PC-9 (cell line): ENCODE data around the gene AMOTL1.

Experiments used
- EZH2 ChIP-seq: fragments of 200-600 bp; sonication (generic); IDR thresholded peaks from 2 replicates; pipeline ENCODE4 v1.8.0; 2017; ENCODE audit warnings: antibody characterized with exemption, low read depth
- TF ChIP-seq, protein P1 (sequence below): fragments of 200-600 bp; sonication (generic); conservative IDR thresholded peaks from 2 replicates; pipeline ENCODE4 v1.6.1; 2017; ENCODE audit warnings: mixed run types, antibody characterized with exemption, mild to moderate bottlenecking, moderate library complexity

DNA sequence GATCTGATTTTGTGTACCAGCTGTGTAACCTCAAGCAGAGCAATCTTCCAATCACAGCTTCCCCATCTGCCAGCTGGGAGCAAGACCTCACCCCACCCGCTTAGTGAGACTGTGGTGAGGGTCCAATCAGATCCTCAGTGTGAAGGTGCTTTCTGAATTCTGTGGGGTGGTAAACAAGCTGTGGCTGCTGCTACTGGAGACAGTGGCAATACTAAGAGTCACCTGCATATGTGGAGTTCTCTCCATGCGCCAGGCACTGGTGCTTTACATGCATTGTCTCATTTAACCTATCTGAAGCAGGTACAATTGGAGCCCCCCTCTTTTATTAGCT is 154.8 kb downstream of the AMOTL1 start:
- TF ChIP-seq EZH2 = no peak
- TF ChIP-seq, protein P1, sequence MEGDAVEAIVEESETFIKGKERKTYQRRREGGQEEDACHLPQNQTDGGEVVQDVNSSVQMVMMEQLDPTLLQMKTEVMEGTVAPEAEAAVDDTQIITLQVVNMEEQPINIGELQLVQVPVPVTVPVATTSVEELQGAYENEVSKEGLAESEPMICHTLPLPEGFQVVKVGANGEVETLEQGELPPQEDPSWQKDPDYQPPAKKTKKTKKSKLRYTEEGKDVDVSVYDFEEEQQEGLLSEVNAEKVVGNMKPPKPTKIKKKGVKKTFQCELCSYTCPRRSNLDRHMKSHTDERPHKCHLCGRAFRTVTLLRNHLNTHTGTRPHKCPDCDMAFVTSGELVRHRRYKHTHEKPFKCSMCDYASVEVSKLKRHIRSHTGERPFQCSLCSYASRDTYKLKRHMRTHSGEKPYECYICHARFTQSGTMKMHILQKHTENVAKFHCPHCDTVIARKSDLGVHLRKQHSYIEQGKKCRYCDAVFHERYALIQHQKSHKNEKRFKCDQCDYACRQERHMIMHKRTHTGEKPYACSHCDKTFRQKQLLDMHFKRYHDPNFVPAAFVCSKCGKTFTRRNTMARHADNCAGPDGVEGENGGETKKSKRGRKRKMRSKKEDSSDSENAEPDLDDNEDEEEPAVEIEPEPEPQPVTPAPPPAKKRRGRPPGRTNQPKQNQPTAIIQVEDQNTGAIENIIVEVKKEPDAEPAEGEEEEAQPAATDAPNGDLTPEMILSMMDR = no peak
